GM12891 (cell line): Measurements from ENCODE around the gene EPS8L1.

Source experiments
- DNase-seq: peaks from one replicate; pipeline ENCODE4 v3.0.0; 2011; ENCODE audit warnings: low spot score; ENCODE audit not compliant: insufficient read length
- FAIRE-seq: peaks from 2 replicates; lab custom pipeline; 2011; peaks lifted over from hg19 to GRCh38; lab: Jason Lieb, UNC
- PAX5 ChIP-seq: IDR thresholded peaks from 2 replicates; pipeline ENCODE4 v1.6.1; 2011; ENCODE audit warnings: low read length, moderate library complexity, mild to moderate bottlenecking; ENCODE audit not compliant: insufficient read depth, severe bottlenecking
- POLR2A ChIP-seq: IDR thresholded peaks from 2 replicates; pipeline ENCODE4 v1.6.1; 2011; ENCODE audit warnings: low read depth, low read length, control low read depth
- POLR2AphosphoS5 ChIP-seq: IDR thresholded peaks from 2 replicates; pipeline ENCODE4 v1.6.1; 2011; ENCODE audit warnings: low read depth, low read length, control low read depth
- POU2F2 ChIP-seq: IDR thresholded peaks from 2 replicates; pipeline ENCODE4 v1.6.1; 2011; ENCODE audit warnings: low read depth, mild to moderate bottlenecking, control low read depth, low read length, moderate library complexity
- SPI1 ChIP-seq: IDR thresholded peaks from 2 replicates; pipeline ENCODE4 v1.6.1; 2011; ENCODE audit warnings: low read depth, low read length, control low read depth
- TAF1 ChIP-seq: IDR thresholded peaks from 2 replicates; pipeline ENCODE4 v1.6.1; 2011; ENCODE audit warnings: low read depth, low read length, control low read depth

The EPS8L1 gene

GRCh38 chr19:55088021-55088451 is 12.4 kb downstream of the EPS8L1 start:
- DNase-seq (no peak), FAIRE-seq (no peak)
- no peak for TF ChIP-seq POU2F2
- no peak for TF ChIP-seq SPI1
- TF ChIP-seq POLR2AphosphoS5: no peak
- TF ChIP-seq TAF1: no peak

GRCh38 chr19:55088543-55089341 is 13.1 kb downstream of the EPS8L1 start:
- TF ChIP-seq TAF1 (no peak), POU2F2 (no peak), POLR2A (no peak), SPI1 (no peak), PAX5 (no peak), POLR2AphosphoS5 (no peak)
- FAIRE-seq (no peak), DNase-seq (peak; percentile 80)

DNA sequence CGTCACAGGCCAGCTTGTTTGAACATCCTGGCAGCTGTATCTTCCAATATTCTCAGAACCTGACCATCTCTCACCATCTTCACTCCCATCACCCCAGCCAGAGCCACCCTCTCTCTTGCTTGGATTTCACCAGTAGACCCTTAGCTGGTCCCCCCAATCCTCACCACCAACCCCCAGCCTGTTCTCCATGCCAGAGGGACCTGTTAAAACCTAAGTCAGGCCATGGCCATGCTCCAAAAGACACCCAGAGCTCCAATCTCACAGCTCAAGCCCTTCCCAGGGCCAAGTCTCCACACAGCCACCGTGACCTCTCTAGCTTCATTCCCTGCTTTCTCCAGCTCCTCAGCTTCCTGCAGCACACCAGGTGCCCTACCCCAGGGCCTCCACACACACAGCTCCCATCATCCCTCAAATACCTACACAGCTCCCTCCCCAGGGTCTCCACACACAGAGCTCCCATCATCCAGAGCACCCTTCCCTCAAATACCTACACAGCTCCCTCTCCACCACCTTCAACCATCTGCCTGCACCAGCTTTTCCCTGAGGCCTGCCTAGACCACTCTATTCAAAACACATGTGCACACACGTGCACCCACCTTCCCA is 13.8 kb downstream of the EPS8L1 start:
- FAIRE-seq: no peak
- DNase-seq: no peak
- no peak for TF ChIP-seq POLR2AphosphoS5
- no peak for TF ChIP-seq SPI1
- TF ChIP-seq PAX5: no peak
- TF ChIP-seq TAF1: no peak
- TF ChIP-seq POU2F2: no peak
- TF ChIP-seq POLR2A: no peak

- FAIRE-seq (no peak), DNase-seq (no peak)
- TF ChIP-seq POLR2A (no peak), POU2F2 (no peak), PAX5 (no peak), TAF1 (no peak), SPI1 (no peak), POLR2AphosphoS5 (no peak)
Observed at GRCh38 chr19:55090564-55090963, 14.9 kb downstream of the EPS8L1 start.

- FAIRE-seq (no peak), DNase-seq (no peak)
- no peak for TF ChIP-seq POU2F2
- no peak for TF ChIP-seq POLR2A
- no peak for TF ChIP-seq POLR2AphosphoS5
- TF ChIP-seq TAF1: no peak
- no peak for TF ChIP-seq SPI1
- no peak for TF ChIP-seq PAX5
Observed at GRCh38 chr19:55091126-55091910, 15.6 kb downstream of the EPS8L1 start.

DNA sequence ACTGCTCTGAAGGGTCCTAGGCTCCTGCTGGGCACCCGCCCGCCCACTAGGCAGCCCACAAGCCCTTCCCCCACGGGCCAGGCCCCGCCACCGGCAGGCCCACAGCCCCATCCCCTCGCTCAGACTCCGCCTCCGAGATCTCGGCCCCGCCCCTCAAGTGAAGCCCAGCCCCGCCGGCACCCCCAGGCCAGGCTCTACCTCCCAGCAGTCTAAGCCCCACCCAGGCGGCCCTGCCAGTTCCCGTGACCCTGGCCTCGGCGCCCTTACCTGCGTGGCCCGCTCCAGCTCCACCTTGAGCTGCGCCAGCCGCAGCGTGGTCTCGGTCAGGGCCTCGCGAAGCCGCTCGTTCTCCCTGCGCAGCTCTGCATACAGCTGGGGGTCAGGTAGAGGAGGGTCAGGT is 16.3 kb downstream of the EPS8L1 start:
- TF ChIP-seq POLR2AphosphoS5: no peak
- no peak for TF ChIP-seq PAX5
- no peak for TF ChIP-seq TAF1
- FAIRE-seq: no peak
- no peak for DNase-seq

- TF ChIP-seq POU2F2: no peak
- TF ChIP-seq POLR2AphosphoS5: no peak
- no peak for TF ChIP-seq TAF1
- no peak for TF ChIP-seq SPI1
- no peak for TF ChIP-seq PAX5
- no peak for TF ChIP-seq POLR2A
- DNase-seq (no peak), FAIRE-seq (no peak)
Observed at GRCh38 chr19:55092423-55093318, 17.0 kb downstream of the EPS8L1 start.

GRCh38 chr19:55094456-55095259 is 19.0 kb downstream of the EPS8L1 start:
- no peak for FAIRE-seq
- DNase-seq: no peak
- no peak for TF ChIP-seq POU2F2
- TF ChIP-seq PAX5: no peak
- TF ChIP-seq TAF1: no peak
- no peak for TF ChIP-seq SPI1
- no peak for TF ChIP-seq POLR2A
- TF ChIP-seq POLR2AphosphoS5: no peak
